GM18507 (cell line): Measurements from ENCODE around the gene PTPRJ.

Experiments used
- DNase-seq: peaks from one replicate; pipeline ENCODE4 v3.0.0; 2011; ENCODE audit warnings: low read depth; ENCODE audit not compliant: insufficient read length; ENCODE audit errors: extremely low spot score
- FAIRE-seq: peaks from 2 replicates; lab custom pipeline; 2011; peaks lifted over from hg19 to GRCh38; lab: Jason Lieb, UNC

The PTPRJ gene

DNA sequence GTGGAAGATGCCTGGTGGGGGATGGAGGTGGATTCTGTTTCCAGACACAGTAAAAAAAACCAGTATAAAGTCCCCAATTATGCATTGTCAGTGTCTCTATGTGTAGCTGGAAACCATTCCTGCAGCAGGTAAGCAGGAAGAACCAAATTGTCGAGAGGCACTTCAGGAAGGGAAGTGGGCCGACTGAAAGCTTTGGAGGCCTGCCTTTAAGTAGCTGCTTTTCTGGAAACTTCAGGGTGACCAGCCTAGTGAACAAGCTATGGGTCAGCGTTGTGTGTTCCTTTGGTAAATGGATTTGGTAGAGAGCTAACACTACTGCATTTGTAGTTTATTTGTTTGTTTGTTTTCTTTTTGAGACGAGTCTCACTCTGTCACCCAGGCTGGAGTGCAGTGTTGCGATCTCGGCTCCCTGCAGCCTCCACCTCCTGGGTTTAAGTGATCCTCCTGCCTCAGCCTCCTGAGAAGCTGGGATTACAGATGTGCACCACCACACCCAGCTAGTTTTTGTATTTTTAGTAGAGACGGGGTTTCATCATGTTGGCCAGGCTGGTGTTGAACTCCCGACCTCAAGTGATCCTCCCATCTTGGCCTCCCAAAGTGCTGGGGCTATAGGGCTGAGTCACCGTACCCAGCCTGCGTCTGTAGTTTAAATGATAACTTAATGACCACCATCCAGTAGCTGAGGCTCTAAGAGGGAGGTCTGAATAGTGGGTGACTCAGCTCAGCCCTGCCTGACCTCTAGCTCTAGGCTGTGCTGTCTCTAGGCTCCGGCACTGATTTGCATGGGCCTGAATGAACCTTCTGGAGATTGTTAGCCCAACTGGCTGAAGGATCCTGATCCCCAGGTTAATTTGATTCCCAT, 12.8 kb downstream of the PTPRJ start:
- FAIRE-seq (no peak), DNase-seq (no peak)

DNA sequence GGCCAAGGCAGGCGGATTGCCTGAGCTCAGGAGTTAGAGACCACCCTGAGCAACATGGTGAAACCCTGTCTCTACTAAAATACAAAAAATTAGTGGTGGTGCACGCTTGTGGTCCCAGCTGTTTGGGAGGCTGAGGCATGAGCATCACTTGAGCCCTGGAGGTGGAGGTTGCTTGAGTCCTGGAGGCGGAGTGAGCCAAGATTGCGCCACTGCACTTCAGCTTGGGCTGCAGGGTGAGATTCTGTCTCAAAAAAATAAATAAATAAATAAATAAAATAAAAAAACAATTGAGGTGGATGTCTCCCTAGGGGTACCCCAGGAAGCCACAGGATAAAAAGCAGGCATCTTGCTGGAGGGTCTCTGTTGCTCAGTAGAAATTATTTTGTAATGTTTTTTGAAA, 14.1 kb downstream of the PTPRJ start:
- DNase-seq (no peak), FAIRE-seq (no peak)

DNA sequence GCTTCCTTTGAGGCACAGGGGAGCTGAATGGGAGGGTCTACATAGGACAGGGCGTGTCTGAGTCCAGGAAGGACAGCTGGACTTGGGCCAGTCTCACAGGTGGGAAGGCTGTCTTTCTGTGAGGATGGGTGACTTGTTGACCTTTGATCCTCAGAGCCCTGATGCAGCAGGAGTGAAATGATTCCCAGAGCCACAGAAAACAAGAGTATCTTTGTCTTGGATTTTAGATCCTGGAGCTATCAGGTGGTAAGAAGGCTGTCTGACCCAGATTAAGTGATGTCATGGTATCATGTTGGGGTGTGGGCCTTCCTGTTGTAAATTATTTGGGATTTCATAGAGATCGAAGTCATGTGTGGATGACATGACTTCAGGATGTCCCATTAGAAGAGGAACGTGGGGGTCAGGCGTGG, 15.0 kb downstream of the PTPRJ start:
- FAIRE-seq (no peak), DNase-seq (no peak)

GRCh38 chr11:47997063-47998053, 17.0 kb downstream of the PTPRJ start:
- DNase-seq = no peak
- no peak for FAIRE-seq

DNA sequence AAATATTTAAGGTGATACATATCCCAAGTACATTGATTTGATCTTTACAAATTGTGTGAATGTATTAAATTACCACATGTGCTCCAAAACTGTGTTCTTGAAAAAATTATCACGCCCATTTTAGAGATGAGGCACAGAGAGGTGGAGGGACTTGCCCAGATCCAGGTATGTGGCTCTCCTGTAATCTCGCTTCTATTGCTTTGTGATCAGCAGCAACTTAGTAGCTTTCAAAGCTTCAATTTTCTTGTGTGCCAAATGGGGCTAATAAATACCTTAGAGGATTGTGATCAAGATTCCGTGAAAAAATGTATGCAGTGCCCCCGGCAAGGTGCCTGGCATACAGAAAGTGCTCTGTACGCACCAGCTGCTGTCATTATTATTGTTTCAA, 18.0 kb downstream of the PTPRJ start:
- no peak for FAIRE-seq
- DNase-seq = no peak

GRCh38 chr11:47998733-47999359, 18.5 kb downstream of the PTPRJ start:
- FAIRE-seq = no peak
- no peak for DNase-seq

- DNase-seq (no peak), FAIRE-seq (no peak)
These were observed 20.1 kb downstream of the PTPRJ start for GRCh38 chr11:48000432-48000831.

GRCh38 chr11:48001438-48002021, 21.2 kb downstream of the PTPRJ start:
- peak; percentile 71 for FAIRE-seq
- no peak for DNase-seq

GRCh38 chr11:48002561-48002960, 22.2 kb downstream of the PTPRJ start:
- FAIRE-seq = no peak
- DNase-seq = no peak

DNA sequence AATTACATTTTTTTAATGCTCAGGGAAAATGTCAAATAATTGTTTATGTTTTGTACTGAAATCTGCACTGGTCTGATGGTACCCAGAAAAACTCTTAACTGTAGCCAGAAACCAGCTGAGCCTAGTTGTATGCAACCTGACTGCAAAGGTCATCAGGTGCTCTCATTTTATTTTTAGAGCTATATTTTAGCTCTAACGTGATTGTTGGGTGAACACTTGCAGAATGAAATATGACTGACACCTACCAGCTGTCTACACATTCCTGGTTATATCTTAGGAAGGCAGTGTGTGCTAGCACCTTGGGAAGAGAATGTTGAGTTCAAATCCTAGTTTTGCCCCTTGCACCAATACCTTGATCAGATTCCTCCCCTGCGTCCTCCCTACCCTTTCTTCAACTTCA, 23.6 kb downstream of the PTPRJ start:
- no peak for DNase-seq
- FAIRE-seq = no peak

GRCh38 chr11:48004456-48004855, 24.1 kb downstream of the PTPRJ start:
- FAIRE-seq (no peak), DNase-seq (no peak)

DNA sequence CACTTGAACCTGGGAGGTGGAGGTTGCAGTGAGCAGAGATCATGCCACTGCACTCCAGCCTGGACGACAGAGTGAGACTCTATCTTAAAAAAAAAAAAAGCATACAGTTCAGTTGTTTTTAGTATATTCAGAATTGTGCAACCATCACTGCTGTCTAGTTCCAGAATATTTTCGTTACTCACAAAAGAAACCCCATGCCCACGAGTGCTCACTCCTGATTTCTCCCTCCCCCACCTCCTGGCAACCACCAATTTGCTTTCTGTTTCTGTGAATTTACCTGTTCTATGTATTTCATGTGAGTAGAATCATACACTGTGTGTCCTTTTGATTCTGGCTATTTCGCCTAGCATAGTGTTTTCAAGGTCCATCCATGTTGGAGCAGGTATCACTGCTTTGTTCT, 24.8 kb downstream of the PTPRJ start:
- DNase-seq = no peak
- no peak for FAIRE-seq

- FAIRE-seq (no peak), DNase-seq (no peak)
These were observed 25.5 kb downstream of the PTPRJ start for GRCh38 chr11:48005831-48006270.

GRCh38 chr11:48006301-48006992, 26.1 kb downstream of the PTPRJ start:
- DNase-seq = no peak

GRCh38 chr11:48007677-48008076, 27.3 kb downstream of the PTPRJ start:
- FAIRE-seq (no peak), DNase-seq (no peak)

More at GRCh38 chr11:48006301-48006992, 26.1 kb downstream of the PTPRJ start:
- FAIRE-seq = peak; percentile 44

GRCh38 chr11:48008951-48009270, 28.6 kb downstream of the PTPRJ start:
- no peak for DNase-seq
- no peak for FAIRE-seq

DNA sequence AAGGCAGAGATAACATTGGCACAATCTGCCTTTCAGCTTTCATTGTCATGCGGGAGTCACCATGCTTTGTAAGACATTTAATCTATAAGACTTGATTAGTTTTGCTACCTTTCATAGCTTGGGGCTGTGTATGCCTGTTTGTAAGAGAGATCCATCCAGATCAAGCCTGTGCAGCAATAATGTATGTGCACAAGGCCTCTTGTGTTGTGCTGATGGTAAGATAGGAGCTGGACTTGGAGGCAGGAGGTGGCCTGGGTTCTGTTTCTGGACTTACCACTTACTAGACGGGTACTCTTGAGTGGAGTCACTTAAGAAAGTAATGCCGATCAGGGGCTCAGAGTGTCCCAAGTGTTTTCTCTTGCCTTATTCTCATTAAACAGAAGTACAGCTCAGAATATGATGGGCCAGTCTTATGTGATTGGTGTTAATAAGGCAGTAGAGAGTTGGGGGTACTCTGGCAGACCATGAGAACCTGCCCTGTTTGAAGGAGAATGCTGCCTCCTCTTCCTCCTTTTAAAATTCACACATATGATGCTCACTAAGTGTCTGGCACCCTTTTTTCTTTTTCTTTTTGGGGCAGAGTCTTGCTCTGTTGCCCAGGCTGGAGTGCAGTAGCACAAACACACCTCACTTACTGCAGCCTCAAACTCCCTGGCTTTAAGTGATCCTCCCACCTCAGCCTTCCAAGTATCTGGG, 30.9 kb downstream of the PTPRJ start:
- FAIRE-seq (no peak), DNase-seq (no peak)

DNA sequence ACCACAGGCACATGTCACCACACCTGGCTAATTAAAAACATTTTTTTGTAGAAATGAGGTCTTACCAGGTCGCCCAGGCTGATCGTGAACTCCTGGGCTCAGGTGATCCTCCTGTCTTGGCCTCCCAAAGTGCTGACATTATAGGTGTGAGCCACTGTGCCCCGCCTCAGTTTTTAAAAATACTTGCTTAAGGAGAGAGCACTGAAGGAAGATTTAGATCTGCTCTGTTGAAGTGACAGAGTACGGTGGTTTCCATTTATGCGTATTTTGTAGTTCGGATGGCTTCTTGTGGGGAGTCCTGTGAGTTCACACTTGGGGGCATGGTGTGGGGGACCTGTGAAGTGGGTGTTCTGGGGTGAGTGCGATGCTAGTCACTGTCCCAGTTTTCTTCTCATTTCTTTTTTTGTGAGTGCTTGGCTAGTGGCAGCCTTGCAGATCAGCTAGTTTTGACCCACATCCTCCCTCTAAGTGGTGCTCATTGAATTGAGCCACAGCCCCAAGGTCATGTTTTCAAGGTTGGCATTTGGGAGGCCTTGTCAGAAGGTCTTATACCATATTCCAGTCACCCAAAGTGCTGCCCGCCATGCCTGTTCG, 31.5 kb downstream of the PTPRJ start:
- FAIRE-seq = no peak
- no peak for DNase-seq
